GM12878 (cell line): Measurements from ENCODE around the gene EFHD1. TPM values are rescaled to one million over a fixed set of nuclear protein-coding genes. Genes with fewer than 3 reads are reported as not detected.

Source experiments
- ATAC-seq: fragments of 200-7000 bp; cut with Tn5 transposase; 3 replicates; pipeline ENCODE4 v1.9.1; 2020; ENCODE audit warnings: mild to moderate bottlenecking, moderate library complexity
- BruUV-seq: library from RNA; stranded (reverse); fragments of 400-500 nt; replicated peaks from 2 replicates; lab custom pipeline; 2021; lab: Mats Ljungman, UMichigan
- CTCF ChIA-PET: fragments of 300-600 bp; sonication (Branson Sonifier 250); formaldehyde crosslinking; extraction: SDS; loops from one replicate; lab custom pipeline; 2021; ENCODE audit warnings: inconsistent platforms; lab: Yijun Ruan, JAX
- POLR2A ChIA-PET: fragments of 350-600 bp; formaldehyde crosslinking; extraction: SDS; loops from one replicate; lab custom pipeline; 2021; ENCODE audit warnings: inconsistent platforms; lab: Charles Lee
- RAD21 ChIA-PET: fragments of 300-600 bp; sonication (Branson Sonifier 250); formaldehyde crosslinking; loops from one replicate; lab custom pipeline; 2023; ENCODE audit warnings: antibody characterized with exemption; ENCODE audit not compliant: unreplicated experiment; lab: Charles Lee
- SMC1A ChIA-PET: fragments of 300-600 bp; sonication (Branson Sonifier 250); formaldehyde crosslinking; loops from one replicate; lab custom pipeline; 2023; ENCODE audit not compliant: unreplicated experiment, uncharacterized antibody; lab: Charles Lee
- DNase-seq: peaks from one replicate; pipeline ENCODE4 v3.0.0-alpha.2; 2011; ENCODE audit warnings: low read depth, low spot score
- FAIRE-seq: peaks from 3 replicates; lab custom pipeline; 2011; peaks lifted over from hg19 to GRCh38; lab: Jason Lieb, UNC
- H2AFZ ChIP-seq: 2 replicates; pipeline ENCODE4 v1.6.0; 2011; ENCODE audit warnings: low read depth, low read length, control low read depth; ENCODE audit not compliant: control insufficient read depth
- H3K27ac ChIP-seq: 2 replicates; pipeline ENCODE4 v1.5.1; 2011; ENCODE audit warnings: control low read depth; ENCODE audit not compliant: control insufficient read depth, insufficient read depth
- H3K27me3 ChIP-seq, 2 experiments: replicated peaks in 1 of 2; 2 replicates each; pipeline versions ENCODE4 v1.6.0 to v1.6.1; 2011; ENCODE audit warnings: low read length in 1 of 2; ENCODE audit not compliant: control insufficient read depth in 2 of 2, insufficient read depth in 2 of 2
- H3K36me3 ChIP-seq, 2 experiments: 2 replicates each; pipeline ENCODE4 v1.5.1; 2011; ENCODE audit warnings: low read length in 1 of 2; ENCODE audit not compliant: control insufficient read depth in 2 of 2, insufficient read depth in 2 of 2
- H3K4me1 ChIP-seq: 2 replicates; pipeline ENCODE4 v1.6.1; 2011; ENCODE audit warnings: mild to moderate bottlenecking, low read length, moderate library complexity, mixed read lengths; ENCODE audit not compliant: control insufficient read depth, insufficient read depth
- H3K4me2 ChIP-seq: 2 replicates; pipeline ENCODE4 v1.6.0; 2011; ENCODE audit warnings: control low read depth; ENCODE audit not compliant: control insufficient read depth, insufficient read depth
- H3K4me3 ChIP-seq: fragments of 200-600 bp; sonication (generic); 2 replicates; pipeline ENCODE4 v1.5.1; 2016
- H3K79me2 ChIP-seq: 2 replicates; pipeline ENCODE4 v1.6.0; 2011; ENCODE audit warnings: low read length; ENCODE audit not compliant: control insufficient read depth, insufficient read depth
- H3K9ac ChIP-seq: 2 replicates; pipeline ENCODE4 v1.8.0; 2011; ENCODE audit warnings: low read length, control low read depth, mixed read lengths; ENCODE audit not compliant: control insufficient read depth, insufficient read depth
- H3K9me3 ChIP-seq: replicated peaks from 3 replicates; pipeline ENCODE4 v1.5.1; 2011; ENCODE audit warnings: mild to moderate bottlenecking, low read length; ENCODE audit not compliant: control insufficient read depth, insufficient read depth
- H4K20me1 ChIP-seq: 2 replicates; pipeline ENCODE4 v1.6.0; 2011; ENCODE audit not compliant: control insufficient read depth, insufficient read depth
- BHLHE40 ChIP-seq, 2 experiments: fragments of 450-650 bp in 1 of 2; IDR thresholded peaks; 2 replicates each; pipeline ENCODE4 v1.6.1; 2011 to 2017; ENCODE audit warnings: low read depth in 2 of 2, borderline replicate concordance in 1 of 2, improper control_type of control experiment in 1 of 2, low read length in 1 of 2, mild to moderate bottlenecking in 1 of 2
- BRCA1 ChIP-seq: IDR thresholded peaks from 2 replicates; pipeline ENCODE4 v1.6.1; 2011; ENCODE audit warnings: low read depth, low read length, improper control_type of control experiment
- CHD1 ChIP-seq: IDR thresholded peaks from 2 replicates; pipeline ENCODE4 v1.6.1; 2012; ENCODE audit warnings: low read depth, low read length, improper control_type of control experiment
- E2F4 ChIP-seq: IDR thresholded peaks from 2 replicates; pipeline ENCODE4 v1.6.1; 2012; ENCODE audit warnings: low read depth, low read length, improper control_type of control experiment
- HCFC1 ChIP-seq: fragments of 150-350 bp; IDR thresholded peaks from 2 replicates; pipeline ENCODE4 v1.6.1; 2014; ENCODE audit warnings: low read length
- RAD21 ChIP-seq: IDR thresholded peaks from 2 replicates; pipeline ENCODE4 v1.6.1; 2011; ENCODE audit warnings: mild to moderate bottlenecking, low read depth, low read length, moderate library complexity; ENCODE audit not compliant: insufficient read depth
- RAD51 ChIP-seq: fragments of 450-650 bp; IDR thresholded peaks from 2 replicates; pipeline ENCODE4 v1.6.1; 2016; ENCODE audit warnings: moderate library complexity, mild to moderate bottlenecking, inconsistent platforms
- RUNX3 ChIP-seq: IDR thresholded peaks from 2 replicates; pipeline ENCODE4 v1.6.1; 2012; ENCODE audit warnings: low read length, inconsistent platforms
- SMAD5 ChIP-seq: IDR thresholded peaks from 2 replicates; pipeline ENCODE4 v1.6.1; 2016; ENCODE audit warnings: antibody characterized with exemption, low read depth
- ZNF274 ChIP-seq: IDR thresholded peaks from one replicate; pipeline ENCODE4 v1.8.0; 2011; ENCODE audit not compliant: insufficient read length, insufficient read depth
- WGBS: methylation state at CpG from one replicate; pipeline ENCODE4 v1.1.6; 2016; ENCODE audit warnings: low lambda C conversion rate; ENCODE audit not compliant: insufficient replicate concordance, insufficient coverage; ENCODE audit errors: missing lambda C conversion rate; 5-methylcytosine and 5-hydroxymethylcytosine counted together
- in situ Hi-C: fragments of 300-500 bp; cut with MboI; formaldehyde crosslinking; loops from 9 replicates; pipeline ENCODE4 v1.14.3; 2018; ENCODE audit warnings: mixed read lengths
- intact Hi-C: fragments of 100-400 bp; cut with micrococcal nuclease; formaldehyde crosslinking; loops from one replicate; pipeline ENCODE4 v1.14.2; 2022; ENCODE audit not compliant: unreplicated experiment
- polyA plus RNA-seq, 11 experiments: library from polyadenylated mRNA; depleted of rRNA in 4 of 11; unstranded in 6 of 11; stranded (reverse) in 5 of 11; fragments of >200 nt; fragmentation: Nextera tagmentation in 4 of 11; fragmentation: Illumina TruSeq in 1 of 11; extraction: Ambion mirVana in 4 of 11; extraction: Trizol in 1 of 11; gene quantifications; 1 replicate in 1 of 11; 2 replicates in 10 of 11; pipeline versions ENCODE4 v1.2.1 to v1.2.3, GENCODE V29; 2011 to 2016; ENCODE audit warnings: inconsistent platforms in 2 of 11, missing spikeins in 2 of 11, low read depth in 1 of 11
- total RNA-seq, 4 experiments: library from RNA; depleted of rRNA in 3 of 4; stranded (reverse); fragments of >200 nt in 3 of 4; fragmentation: Illumina TruSeq in 1 of 4; extraction: Trizol in 1 of 4; gene quantifications; 2 replicates each; pipeline versions ENCODE4 v1.2.1 to v1.2.3, GENCODE V29; 2013 to 2021
- TF ChIP-seq, protein P1 (sequence below): fragments of 450-650 bp; formaldehyde crosslinking; IDR thresholded peaks from 2 replicates; pipeline ENCODE4 v1.4.0; 2022; ENCODE audit warnings: mild to moderate bottlenecking, moderate library complexity

The EFHD1 gene
- total and polyA plus RNA-seq, 10 of the 15 experiments (the other 5 are each of a cell fraction or from before 2014, with no cell fraction given), result 0.07 TPM; not detected in 9

- TF ChIP-seq SMAD5, result no peak
- TF ChIP-seq, protein P1, sequence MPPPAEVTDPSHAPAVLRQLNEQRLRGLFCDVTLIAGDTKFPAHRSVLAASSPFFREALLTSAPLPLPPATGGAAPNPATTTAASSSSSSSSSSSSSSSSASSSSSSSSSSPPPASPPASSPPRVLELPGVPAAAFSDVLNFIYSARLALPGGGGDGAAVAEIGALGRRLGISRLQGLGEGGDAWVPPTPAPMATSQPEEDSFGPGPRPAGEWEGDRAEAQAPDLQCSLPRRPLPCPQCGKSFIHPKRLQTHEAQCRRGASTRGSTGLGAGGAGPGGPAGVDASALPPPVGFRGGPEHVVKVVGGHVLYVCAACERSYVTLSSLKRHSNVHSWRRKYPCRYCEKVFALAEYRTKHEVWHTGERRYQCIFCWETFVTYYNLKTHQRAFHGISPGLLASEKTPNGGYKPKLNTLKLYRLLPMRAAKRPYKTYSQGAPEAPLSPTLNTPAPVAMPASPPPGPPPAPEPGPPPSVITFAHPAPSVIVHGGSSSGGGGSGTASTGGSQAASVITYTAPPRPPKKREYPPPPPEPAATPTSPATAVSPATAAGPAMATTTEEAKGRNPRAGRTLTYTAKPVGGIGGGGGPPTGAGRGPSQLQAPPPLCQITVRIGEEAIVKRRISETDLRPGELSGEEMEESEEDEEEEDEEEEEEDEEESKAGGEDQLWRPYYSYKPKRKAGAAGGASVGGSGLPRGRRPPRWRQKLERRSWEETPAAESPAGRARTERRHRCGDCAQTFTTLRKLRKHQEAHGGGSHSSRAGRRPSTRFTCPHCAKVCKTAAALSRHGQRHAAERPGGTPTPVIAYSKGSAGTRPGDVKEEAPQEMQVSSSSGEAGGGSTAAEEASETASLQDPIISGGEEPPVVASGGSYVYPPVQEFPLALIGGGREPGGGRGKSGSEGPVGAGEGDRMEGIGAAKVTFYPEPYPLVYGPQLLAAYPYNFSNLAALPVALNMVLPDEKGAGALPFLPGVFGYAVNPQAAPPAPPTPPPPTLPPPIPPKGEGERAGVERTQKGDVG (CRISPR knock-in tag), result no peak
- no peak for TF ChIP-seq CHD1
- TF ChIP-seq RAD21, result no peak
These were observed 23.8 kb upstream of the EFHD1 start (continued) for GRCh38 chr2:232609607-232610006.

DNA sequence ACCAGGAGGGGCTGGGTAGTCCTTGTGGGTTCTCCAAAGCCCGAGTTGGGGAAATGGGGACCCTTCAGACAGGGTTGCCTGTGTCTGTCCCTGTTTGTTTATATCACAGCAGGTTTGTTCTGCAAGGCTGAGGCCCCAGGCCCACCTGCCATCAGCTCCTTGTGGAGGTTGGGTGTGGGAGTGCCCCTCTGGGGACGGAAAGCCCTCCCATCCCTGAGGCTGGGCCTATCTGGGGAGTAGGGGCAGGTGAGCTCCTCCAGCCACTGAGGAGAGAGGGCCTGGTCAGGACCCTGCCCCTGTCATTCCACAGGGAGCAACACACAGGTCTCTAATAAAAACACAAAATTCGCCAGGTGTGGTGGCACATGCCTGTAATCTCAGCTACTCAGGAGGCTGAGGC, 23.3 kb upstream of the EFHD1 start:
- intact Hi-C loops, result no loop called here
- no TSS peak for BruUV-seq
- Histone ChIP-seq H3K4me3 (no peak overlapping the region), H3K36me3 (no peaks in the 10 kb centered on the region)
- TF ChIP-seq E2F4 (no peak), HCFC1 (no peak), BHLHE40 (IDR thresholded peaks at IDR 0.05; ENCODE audit: borderline replicate concordance in 1 of 2, low read depth in 2 of 2, low read length in 1 of 2) (no peak), ZNF274 (no peak), RAD51 (no peak), BRCA1 (no peak), RUNX3 (no peak)
- TF ChIP-seq, all 136 proteins: peak for 0
- Histone ChIP-seq H3K27ac (no peak overlapping the region), H3K4me2 (no peak overlapping the region), H3K27me3 (no peaks in the 10 kb centered on the region), H2AFZ (no peak overlapping the region), H3K4me1 (no peaks in the 10 kb centered on the region), H4K20me1 (no peaks in the 10 kb centered on the region), H3K9ac (no peak overlapping the region), H3K9me3 (no peaks in the 10 kb centered on the region), H3K79me2 (no peaks in the 10 kb centered on the region)
- CTCF ChIA-PET, result interaction anchor here (0.9 kb wide), 1 partner anchor 106 kb away, joined by 3 read pairs; no protein-coding TSS in a partner anchor
- POLR2A ChIA-PET, result no interaction called here
- no peak for DNase-seq
- FAIRE-seq, result no peak
- WGBS, result 42% methylated on average over 3 of the region's 3 CpGs
- SMC1A ChIA-PET, result no interaction called here
- RAD21 ChIA-PET, result no interaction called here
- in situ Hi-C loops, result no loop called here
- no peak for ATAC-seq
